Kidney (tissue), 14 donors: ENCODE results near the gene STAC2. TPM values are rescaled to one million over a fixed set of nuclear protein-coding genes. Genes with fewer than 3 reads are reported as not detected.

ENCODE experiments used
- DNase-seq, 5 donors: peaks; one replicate each; pipeline ENCODE4 v3.0.0-alpha.2; 2013 to 2020
- FAIRE-seq: peaks from 2 replicates; lab custom pipeline; 2012; peaks lifted over from hg19 to GRCh38; lab: Jason Lieb, UNC
- H3K27ac ChIP-seq, 2 donors: one replicate each; pipeline ENCODE4 v1.7.0; 2013; ENCODE audit warnings: low read depth in 2 of 2, low read length in 2 of 2, inconsistent platforms in 1 of 2
- H3K27me3 ChIP-seq: one replicate; pipeline ENCODE4 v1.7.1; 2013; ENCODE audit warnings: low read length, inconsistent platforms; ENCODE audit not compliant: control insufficient read depth, insufficient read depth
- H3K36me3 ChIP-seq, 3 donors: one replicate each; pipeline versions ENCODE4 v1.7.0 to v1.7.1; 2013; ENCODE audit warnings: low read length in 3 of 3, control low read depth in 1 of 3, inconsistent platforms in 1 of 3; ENCODE audit not compliant: insufficient read depth in 3 of 3, control insufficient read depth in 2 of 3
- H3K4me1 ChIP-seq, 3 donors: one replicate each; pipeline versions ENCODE4 v1.7.0 to v1.7.1; 2013; ENCODE audit warnings: low read length in 3 of 3, inconsistent platforms in 1 of 3, low read depth in 1 of 3; ENCODE audit not compliant: control insufficient read depth in 2 of 3, insufficient read depth in 2 of 3
- H3K4me3 ChIP-seq, 3 donors: one replicate each; pipeline versions ENCODE4 v1.7.0 to v1.8.1; 2013; ENCODE audit warnings: low read length in 3 of 3, control low read depth in 1 of 3, inconsistent platforms in 1 of 3
- H3K9ac ChIP-seq, 3 donors: one replicate each; pipeline versions ENCODE4 v1.7.0 to v1.7.1; 2013; ENCODE audit warnings: low read length in 3 of 3, control low read depth in 1 of 3, inconsistent platforms in 1 of 3
- H3K9me3 ChIP-seq, 3 donors: one replicate each; pipeline versions ENCODE4 v1.7.0 to v1.7.1; 2013; ENCODE audit warnings: low read length in 3 of 3, control low read depth in 1 of 3, inconsistent platforms in 1 of 3; ENCODE audit not compliant: control insufficient read depth in 2 of 3, insufficient read depth in 1 of 3
- intact Hi-C: fragments of 100-400 bp; cut with DNase I; formaldehyde crosslinking; loops from one replicate; pipeline ENCODE4 v1.11.1; 2022
- polyA plus RNA-seq: library from polyadenylated mRNA; stranded (reverse); fragments of 350-450 nt; fragmentation: Illumina TruSeq; extraction: RNeasy Lipid Tissue Mini Kit (QIAGEN cat#74804); gene quantifications from one replicate; pipeline ENCODE4 v1.2.3, GENCODE V29; 2014; ENCODE audit warnings: low read depth, low replicate concordance; ENCODE audit not compliant: insufficient read depth
- total RNA-seq: library from RNA; stranded (reverse); fragmentation: NEBNext Ultra II Directional; extraction: Animal tissue kit (Norgen Biotek cat#: 25700); gene quantifications from one replicate; pipeline ENCODE4 v1.2.1, GENCODE V29; 2021
- TF ChIP-seq, protein P1 (sequence below): IDR thresholded peaks from 3 replicates; pipeline ENCODE4 v1.5.1; 2012; ENCODE audit warnings: mild to moderate bottlenecking, moderate library complexity, borderline replicate concordance; ENCODE audit not compliant: insufficient read depth; ENCODE audit errors: extremely low read depth
- donor health status: control.
- donor health status: control.
- donor health status: control.
- donor health status: control.
- donor health status: control.
- donor health status: DM: yes; HTN: yes; CAD: no.
- donor health status: Normal renal cell carcinoma (clear cell type).

The STAC2 gene
- total and polyA plus RNA-seq, 2 donors from 2014 or later = 15.3 to 18.9 TPM

DNA sequence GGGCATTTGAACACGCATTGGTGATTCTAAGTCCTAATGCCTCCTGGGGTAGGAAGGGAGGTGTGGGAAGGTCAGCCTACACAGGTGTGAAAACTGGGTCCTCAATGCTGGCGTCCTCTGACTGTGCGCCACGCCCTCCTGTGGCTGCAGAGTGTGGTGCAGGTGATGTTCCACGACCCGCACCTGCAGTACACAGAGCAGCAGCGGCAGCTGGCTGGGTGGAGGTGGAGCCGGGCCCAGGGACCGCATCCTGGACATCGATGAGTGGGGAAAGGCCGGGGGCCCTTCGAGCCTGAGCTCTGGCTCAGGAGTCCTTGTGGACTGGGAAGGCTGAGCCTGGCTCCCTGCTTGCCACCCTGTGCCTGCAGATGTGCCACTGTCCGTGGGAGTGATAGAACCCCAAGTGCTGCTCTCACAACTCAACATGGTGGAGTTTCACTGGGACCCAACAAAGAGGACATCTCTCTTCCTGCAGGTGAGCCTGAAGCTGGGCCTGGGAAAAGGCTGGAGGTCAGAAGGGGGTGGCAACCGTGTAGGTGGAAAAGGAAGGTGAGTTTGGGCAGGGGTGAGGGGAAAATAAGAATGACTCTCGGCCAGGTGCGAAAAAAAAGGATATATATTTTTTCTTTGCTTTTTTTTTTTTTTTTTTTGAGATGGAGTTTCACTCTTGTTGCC lies 14.0 kb upstream of the STAC2 start:
- intact Hi-C loops = no loop called here
- no peaks in the 10 kb centered on the region for H3K9me3 ChIP-seq
- peak in 4 of 5 donors; percentile 62 to 71 (median 66) for DNase-seq

DNA sequence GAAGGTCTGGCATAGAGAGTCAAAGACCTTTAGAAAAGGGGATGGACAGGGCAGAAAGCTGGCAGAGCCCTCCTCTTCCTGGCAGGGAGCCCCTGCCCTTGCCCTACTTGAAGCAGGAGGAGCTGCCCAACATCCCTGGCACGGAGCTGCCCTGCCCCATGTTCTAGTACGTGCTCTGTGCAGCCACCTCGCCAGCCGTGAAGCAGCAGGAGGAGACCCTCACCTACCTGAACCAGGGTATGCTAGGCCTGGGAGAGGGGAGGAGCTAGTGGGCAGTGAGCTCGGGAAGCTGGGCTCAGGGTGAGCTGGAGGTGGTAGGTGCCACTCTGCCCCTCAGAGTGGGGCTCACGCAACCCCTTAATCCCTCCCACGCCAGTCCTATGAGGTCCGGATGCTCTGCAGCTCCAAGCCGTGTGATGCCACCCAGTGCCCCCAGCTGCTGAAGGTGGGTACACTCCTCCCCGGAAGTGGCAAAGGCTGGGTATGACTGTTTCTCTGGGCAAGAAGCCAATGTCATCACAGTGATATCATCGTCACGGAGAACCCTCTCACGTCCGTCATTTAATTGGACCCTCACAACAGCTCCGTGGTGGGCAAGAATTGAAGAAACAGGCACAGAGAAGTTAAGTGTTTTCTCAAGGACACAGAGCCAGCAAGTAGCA lies 12.7 kb upstream of the STAC2 start:
- Histone ChIP-seq H3K27ac (no peak overlapping the region), H3K9ac (peak overlapping the region in 1 of 3 donors; percentile 26), H3K27me3 (no peaks in the 10 kb centered on the region), H3K9me3 (no peaks in the 10 kb centered on the region), H3K4me1 (no peaks in the 10 kb centered on the region), H3K36me3 (no peaks in the 10 kb centered on the region), H3K4me3 (peak overlapping the region in 2 of 3 donors; percentile 32)
- DNase-seq (no peak), FAIRE-seq (no peak)
- intact Hi-C loops = no loop called here
- TF ChIP-seq, protein P1, sequence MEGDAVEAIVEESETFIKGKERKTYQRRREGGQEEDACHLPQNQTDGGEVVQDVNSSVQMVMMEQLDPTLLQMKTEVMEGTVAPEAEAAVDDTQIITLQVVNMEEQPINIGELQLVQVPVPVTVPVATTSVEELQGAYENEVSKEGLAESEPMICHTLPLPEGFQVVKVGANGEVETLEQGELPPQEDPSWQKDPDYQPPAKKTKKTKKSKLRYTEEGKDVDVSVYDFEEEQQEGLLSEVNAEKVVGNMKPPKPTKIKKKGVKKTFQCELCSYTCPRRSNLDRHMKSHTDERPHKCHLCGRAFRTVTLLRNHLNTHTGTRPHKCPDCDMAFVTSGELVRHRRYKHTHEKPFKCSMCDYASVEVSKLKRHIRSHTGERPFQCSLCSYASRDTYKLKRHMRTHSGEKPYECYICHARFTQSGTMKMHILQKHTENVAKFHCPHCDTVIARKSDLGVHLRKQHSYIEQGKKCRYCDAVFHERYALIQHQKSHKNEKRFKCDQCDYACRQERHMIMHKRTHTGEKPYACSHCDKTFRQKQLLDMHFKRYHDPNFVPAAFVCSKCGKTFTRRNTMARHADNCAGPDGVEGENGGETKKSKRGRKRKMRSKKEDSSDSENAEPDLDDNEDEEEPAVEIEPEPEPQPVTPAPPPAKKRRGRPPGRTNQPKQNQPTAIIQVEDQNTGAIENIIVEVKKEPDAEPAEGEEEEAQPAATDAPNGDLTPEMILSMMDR = no peak

More for the DNA sequence above, 14.0 kb upstream of the STAC2 start:
- no peaks in the 10 kb centered on the region for H3K27me3 ChIP-seq
- H3K4me3 ChIP-seq = peak overlapping the region in 2 of 3 donors; percentile 15 to 48
- H3K27ac ChIP-seq = no peak overlapping the region
- H3K9ac ChIP-seq = no peak overlapping the region
- TF ChIP-seq, protein P1 = peak; percentile 51
- no peak for FAIRE-seq
- no peaks in the 10 kb centered on the region for H3K36me3 ChIP-seq
- H3K4me1 ChIP-seq = peaks cover 0 to 5% (median 0%) of the 10 kb centered on the region in 3 donors

DNA sequence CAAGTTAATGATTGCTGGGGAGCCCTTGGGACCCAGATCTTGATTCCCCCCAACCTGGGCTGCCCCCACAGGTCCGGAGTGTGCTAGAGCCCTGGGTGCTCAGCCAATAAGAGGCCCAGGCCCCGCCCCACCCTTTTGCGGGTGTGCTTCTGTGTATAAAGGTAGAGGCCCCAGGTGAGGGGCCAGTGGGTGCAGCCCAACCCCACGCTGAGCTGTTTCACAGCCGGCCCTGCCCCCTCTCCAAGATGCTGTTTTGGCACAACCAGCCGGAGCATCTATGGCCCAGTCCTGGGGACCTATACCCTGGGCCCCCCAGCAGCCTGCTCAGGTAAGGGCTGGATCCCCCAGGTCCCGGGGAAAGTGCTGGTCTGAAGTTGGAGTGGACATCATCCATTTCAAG lies 11.8 kb upstream of the STAC2 start:
- TF ChIP-seq, protein P1 = no peak
- DNase-seq = no peak
- Histone ChIP-seq H3K4me3 (peak overlapping the region in 1 of 3 donors; percentile 19), H3K27me3 (no peaks in the 10 kb centered on the region), H3K9ac (no peak overlapping the region), H3K36me3 (no peaks in the 10 kb centered on the region), H3K9me3 (no peaks in the 10 kb centered on the region), H3K4me1 (no peaks in the 10 kb centered on the region), H3K27ac (no peak overlapping the region)
- FAIRE-seq = no peak
- intact Hi-C loops = no loop called here
